Esophagus squamous epithelium (tissue), 4 donors: ENCODE measurements around the gene TLCD2.
"Not testable (repeated sequence)": the region's sequence is repeated elsewhere in the genome, so short reads cannot be mapped to it uniquely, and the experiment has no call there.

ENCODE experiments used
- CTCF ChIP-seq, 6 experiments: fragments of 450-650 bp in 4 of 6; fragments of 200-600 bp in 2 of 6; sonication (generic) in 2 of 6; IDR thresholded peaks; one replicate each; pipeline ENCODE4 v1.5.1; 2016 to 2019; ENCODE audit warnings: antibody characterized with exemption in 6 of 6, mild to moderate bottlenecking in 4 of 6, moderate library complexity in 4 of 6
- POLR2A ChIP-seq, 4 donors: fragments of 450-650 bp; IDR thresholded peaks; one replicate each; pipeline ENCODE4 v1.6.1; 2017; ENCODE audit warnings: antibody characterized with exemption in 4 of 4, mild to moderate bottlenecking in 4 of 4, moderate library complexity in 3 of 4

DNA sequence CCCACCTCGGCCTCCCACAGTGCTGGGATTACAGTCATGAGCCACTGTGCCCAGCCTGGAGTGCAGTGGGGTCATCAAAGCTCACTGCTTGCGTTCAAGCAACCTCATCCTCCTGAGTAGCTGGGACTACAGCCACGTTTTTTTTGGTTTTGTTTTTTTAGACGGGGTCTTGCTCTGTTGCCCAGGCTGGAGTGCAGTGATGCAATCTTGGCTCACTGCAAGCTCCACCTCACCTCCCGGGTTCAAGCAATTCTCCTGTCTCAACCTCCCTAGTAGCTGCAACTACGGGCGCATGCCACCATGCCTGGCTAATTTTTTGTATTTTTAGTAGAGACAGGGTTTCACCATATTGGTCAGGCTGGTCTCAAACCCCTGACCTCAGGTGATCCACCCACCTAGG lies 57.4 kb downstream of the TLCD2 start:
- TF ChIP-seq CTCF, POLR2A (IDR thresholded peaks at IDR 0.05): not testable (repeated sequence)
